GM21381 (cell line): Measurements from ENCODE around the gene PIK3R5.

Experiments
- ATAC-seq: cut with Tn5 transposase; IDR thresholded peaks from one replicate; pipeline ENCODE4 v1.9.1; 2021; ENCODE audit warnings: mild to moderate bottlenecking, moderate library complexity; ENCODE audit not compliant: unreplicated experiment

The PIK3R5 gene, protein sequence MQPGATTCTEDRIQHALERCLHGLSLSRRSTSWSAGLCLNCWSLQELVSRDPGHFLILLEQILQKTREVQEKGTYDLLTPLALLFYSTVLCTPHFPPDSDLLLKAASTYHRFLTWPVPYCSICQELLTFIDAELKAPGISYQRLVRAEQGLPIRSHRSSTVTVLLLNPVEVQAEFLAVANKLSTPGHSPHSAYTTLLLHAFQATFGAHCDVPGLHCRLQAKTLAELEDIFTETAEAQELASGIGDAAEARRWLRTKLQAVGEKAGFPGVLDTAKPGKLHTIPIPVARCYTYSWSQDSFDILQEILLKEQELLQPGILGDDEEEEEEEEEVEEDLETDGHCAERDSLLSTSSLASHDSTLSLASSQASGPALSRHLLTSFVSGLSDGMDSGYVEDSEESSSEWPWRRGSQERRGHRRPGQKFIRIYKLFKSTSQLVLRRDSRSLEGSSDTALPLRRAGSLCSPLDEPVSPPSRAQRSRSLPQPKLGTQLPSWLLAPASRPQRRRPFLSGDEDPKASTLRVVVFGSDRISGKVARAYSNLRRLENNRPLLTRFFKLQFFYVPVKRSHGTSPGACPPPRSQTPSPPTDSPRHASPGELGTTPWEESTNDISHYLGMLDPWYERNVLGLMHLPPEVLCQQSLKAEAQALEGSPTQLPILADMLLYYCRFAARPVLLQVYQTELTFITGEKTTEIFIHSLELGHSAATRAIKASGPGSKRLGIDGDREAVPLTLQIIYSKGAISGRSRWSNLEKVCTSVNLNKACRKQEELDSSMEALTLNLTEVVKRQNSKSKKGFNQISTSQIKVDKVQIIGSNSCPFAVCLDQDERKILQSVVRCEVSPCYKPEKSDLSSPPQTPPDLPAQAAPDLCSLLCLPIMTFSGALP

DNA sequence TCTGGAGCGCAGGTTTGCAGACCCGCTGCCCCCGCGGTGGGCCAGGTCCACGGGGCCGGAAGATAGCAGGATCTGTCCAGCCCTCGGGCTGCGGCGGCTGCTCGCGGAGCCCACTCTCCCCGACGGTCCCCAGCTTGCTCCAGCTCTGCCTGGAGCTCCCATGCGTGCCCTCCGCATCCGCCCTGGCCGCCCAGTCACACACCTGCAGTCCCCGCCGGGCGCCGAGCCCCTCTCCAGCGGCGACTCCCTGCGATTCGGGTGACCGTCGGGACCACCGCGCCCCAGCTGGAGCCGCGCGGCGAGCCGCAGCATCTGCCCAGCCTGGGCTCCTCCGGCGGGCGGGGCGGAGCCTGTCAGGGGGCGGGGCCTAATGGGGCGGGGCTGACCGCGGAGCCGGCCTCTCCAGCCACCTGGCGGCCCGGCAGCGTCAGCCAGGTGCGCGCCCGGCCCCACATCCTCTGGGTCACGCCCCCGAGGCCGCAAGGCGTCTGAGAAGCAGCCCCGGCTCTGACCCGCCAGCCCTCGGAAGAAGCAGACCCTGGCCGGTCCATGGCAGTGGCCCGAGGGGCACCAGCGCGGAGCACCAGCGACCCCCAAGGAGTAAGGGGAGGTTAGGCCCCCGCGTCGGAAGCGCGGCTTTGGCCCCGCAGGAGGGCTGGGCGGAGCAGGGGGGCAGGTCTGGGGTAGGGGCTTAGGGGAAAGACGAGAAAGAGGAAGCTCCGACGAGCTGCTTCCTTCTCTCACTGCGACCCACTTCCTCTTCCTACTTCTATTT lies at the start of gene PIK3R5:
Gene PIK3R5 (minus strand): TSS at position 314 of the 775 bp plus-strand sequence. CDS start 54,213 bp downstream, outside the sequence.
- peak; percentile 60 for ATAC-seq

DNA sequence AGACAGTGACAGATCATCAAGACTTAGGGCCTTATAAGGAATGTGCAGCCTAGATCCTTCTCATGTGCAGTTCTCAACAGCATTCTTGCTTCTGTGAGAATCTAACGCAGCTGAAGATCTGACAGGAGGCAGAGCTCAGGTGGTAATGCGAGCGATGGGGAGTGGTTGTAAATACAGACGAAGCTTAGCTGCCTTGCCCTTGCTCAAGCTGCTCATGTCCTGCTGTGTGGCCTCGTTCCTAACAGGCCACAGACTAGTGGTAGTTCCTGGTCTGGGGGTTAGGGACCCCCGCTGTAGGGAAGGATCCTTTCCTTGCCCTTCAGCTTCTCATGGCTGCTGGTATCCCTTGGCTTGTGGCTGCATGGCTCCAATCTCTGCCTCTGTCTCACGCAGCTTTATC lies 45.5 kb upstream of the PIK3R5 start:
- no peak for ATAC-seq

DNA sequence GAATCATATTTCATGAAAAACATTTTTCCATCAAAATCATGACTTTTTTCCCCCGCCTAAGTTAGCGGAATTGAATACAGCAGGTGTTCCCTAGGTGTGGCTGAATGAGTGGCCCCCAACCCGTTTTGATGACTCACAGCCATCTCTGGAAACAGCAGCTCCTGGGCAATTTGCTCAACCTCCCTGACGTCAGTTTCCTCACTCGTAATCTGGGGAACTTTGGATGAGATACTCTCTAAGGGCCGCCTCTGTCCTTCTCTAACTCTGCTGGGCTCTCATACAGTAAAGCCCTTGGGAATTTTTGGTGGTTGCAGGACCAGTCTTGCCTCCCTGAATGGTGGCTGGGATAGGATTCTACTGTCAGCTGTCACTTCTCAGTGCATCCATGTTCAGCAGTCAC lies 44.2 kb upstream of the PIK3R5 start:
- no peak for ATAC-seq

DNA sequence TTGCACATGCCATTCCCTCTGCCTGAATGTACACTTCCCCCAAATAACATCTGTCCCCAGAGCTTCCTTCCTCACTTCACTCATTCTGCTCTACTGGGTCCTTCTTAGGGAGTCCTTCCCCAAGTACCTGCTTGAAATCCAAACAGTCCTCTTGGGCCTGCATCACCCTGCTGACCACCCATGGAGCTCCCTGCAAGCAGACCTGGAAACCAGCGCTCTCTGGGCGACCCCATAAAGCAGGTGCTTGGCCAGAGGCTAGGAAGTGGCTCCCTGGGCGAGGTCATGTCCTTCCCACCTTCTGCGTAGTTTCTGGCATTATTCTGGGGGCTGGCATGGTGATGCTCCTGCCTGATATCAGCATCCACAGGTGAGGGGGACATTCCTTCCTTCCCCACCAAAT lies 43.6 kb upstream of the PIK3R5 start:
- no peak for ATAC-seq

DNA sequence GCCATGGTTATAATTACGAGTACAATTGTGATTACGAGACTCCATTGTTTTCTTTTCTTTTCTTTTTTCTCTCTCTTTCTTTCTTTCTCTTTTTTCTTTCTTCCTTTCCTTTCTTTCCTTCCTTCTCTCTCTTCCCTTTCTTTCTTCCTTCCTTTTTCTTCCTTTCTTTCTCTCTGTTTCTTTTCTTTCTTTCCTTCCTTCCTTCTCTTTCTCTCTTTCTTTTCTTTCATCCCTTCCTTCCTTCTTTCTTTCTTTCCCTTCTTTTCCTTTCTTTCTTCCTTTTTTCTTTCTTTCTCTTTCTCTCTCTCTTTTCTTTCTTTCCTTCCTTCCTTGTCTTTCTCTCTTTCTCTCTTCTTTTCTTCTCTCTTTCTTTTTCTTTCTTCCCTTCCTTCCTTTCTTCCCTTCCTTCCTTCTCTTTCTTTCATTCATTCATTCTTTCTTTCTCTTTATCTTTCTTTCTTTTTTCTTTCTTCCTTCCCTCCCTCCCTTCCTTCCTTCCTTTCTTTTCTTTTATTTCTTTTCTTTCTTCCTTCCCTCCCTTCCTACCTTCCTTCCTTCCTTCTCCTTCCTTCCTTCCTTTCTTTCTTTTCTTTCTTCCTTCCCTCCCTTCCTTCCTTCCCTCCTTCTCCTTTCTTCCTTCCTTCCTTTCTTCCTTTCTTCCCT lies 41.7 kb upstream of the PIK3R5 start:
- no peak for ATAC-seq

DNA sequence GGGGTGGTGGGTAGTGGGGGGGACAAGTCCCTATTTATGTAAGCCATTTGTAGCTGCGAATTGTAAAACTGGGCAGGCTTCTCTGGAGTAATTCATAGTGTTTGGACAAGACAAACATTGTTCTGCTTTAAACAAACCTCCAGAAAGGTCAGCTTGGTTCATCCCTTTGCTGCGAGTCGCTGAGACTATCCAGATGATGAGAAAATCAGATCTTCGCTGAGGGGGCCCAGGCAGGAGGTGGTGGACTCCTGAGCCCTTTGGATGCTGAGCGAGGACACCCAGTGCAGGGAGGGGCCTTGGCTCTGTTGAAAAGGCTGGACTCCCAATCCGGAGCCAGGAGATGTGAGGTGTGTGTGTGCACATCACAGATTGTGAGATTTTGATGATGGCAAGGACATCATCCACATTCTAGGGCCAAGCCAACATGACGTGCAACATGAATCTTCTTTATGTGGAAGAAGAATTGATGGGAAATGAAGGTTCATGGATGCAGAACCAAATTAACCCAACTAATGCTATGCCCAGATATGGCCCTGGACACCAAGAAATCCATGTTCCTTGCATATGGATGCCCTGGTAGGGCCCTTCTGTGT lies 40.8 kb upstream of the PIK3R5 start:
- ATAC-seq, result no peak

DNA sequence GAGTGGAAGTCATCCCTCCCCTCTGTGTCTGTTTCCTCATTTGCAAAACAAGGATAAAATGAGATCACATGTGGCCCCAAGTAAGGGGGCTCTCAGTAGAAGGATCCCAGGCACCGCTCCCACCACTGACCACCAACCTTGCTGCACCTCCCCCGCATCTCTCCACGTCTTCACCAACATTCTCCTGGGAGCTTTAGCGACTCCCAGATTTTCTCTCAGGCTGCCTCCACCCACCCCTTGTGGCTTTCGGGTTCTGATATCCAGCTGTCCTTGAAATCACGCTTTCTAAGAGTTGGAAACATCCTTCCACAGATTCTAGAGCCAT lies 39.4 kb upstream of the PIK3R5 start:
- ATAC-seq, result no peak

DNA sequence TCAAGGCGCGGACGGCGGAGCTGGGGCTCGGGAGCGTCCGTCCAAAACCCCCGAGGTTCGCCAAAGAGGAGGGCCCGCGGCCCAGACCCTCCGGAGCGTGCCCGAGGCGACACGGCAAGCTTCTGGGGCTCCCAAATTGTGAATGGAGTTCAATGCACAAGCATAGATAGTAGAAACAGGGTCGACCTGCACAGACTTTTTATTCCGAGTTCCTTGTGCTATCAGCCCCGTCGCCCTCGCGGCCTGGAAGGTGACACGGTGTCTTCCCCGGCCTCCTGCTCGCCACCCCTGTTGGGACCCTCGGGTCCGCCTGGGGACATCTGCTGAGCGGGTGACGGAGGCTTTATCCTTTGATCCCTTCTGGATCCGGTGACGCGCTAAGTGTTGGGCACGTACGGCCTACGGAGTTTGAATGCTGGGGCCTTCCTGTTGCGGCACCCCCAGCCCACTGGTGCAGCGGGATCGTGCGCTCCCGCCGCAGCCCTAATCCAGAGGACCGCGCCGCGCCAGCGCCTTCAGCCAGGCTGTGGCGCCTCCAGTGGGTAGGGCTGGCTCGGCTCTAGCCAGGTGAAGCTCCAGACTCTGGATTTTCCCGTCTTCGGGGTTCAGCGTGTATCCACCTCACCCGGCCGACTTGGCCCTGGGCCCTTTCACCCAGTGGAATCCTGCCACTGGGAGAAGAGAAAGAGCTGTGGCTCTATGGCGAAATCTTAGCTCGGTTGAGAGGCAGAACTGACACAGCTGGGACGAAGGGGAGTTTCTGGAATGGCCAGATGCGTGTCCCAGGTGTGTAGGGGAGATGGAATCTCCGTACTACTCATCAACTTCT lies 38.8 kb upstream of the PIK3R5 start:
- ATAC-seq, result no peak

DNA sequence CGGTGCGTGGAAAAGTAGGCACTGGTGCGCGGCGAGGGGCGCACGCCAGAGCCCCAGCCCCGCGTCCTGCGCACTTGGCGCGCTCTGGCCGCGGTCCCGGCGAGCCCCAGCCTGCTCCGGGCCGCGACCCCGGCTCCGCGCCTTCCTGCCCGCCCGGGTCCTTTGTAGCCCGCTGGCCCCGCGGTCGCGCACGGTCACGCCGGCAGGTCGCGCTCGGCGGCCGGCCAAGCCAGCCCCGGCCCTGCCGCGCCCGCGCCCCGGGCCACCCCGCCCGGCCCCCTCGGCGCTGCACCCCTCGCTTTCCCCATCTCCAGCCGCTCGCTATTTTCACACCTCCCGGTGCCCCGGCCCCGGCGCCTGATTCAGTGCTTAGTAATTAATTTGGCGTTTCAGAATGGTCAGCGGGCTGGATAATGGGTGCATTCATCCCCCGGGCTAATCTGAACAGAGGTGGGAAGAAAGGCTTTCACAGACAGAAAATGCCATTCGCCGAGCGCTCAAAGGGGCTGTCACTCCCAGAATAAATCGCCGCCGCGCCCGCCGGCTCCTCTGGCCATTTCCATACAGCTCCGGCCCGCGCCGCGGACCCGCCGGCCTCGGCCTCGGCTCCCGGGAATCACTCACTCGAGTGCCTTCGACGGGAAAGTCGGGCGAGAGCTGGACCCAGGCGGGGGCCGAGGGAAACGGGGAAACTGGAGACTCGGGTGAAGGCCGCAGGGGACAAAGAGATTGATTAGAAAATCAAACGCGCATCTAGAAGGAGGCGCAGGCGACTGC lies 38.0 kb upstream of the PIK3R5 start:
- no peak for ATAC-seq

DNA sequence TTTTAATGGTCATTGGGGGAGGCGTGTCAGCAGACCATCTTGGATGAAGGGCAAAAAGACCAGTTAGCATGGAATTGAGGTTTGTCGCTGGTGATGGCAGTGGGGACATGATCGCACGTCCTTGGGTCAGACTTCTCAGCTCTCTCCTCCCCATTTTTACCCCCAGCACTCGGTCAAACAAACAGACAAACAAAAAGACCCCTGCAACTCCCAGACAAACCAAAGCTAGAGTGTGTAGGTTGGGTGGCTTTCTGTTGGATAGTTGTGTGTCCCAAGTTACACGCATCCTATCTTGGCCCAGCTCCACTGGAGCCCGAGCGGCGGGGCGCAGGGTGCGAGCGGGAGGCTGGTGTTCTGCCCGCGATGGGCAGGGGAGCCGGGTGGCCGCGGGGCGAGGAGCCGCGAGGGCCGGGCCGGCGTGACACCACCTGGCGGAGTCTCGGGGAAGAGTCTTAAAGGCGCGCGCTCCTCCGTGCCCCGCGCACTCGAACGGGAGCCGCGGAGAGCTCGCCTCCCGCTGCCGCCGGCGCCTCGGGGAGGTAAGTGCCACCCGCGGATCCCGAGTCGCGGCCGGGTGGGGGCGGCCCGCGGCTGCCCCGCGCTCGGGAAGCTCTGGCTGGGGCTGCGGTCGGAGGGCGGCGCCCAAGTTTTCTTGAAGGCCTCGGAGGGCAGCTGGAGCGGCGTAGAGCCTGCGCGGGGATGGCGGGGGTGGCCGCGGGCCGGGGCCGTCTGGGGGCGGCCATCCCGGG lies 37.3 kb upstream of the PIK3R5 start:
- no peak for ATAC-seq

DNA sequence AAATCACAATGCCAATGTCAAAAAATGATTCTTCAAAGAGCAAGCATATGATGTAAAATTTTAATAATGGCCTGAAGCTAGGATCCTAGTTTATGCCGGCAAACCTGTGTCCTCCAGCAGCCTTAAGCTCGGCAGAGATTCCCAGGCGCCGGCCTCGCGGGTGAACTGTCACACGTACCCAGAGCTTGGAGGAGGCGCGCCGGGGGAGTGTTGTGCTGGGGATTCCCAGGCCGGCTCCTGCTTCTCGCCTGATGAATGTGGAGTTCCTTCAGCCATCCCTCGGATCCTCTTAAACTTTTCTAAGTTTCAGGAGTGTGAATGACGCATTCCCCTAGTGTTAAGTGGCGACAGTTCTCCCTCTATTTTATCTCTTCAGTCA lies 36.7 kb upstream of the PIK3R5 start:
- ATAC-seq, result no peak

DNA sequence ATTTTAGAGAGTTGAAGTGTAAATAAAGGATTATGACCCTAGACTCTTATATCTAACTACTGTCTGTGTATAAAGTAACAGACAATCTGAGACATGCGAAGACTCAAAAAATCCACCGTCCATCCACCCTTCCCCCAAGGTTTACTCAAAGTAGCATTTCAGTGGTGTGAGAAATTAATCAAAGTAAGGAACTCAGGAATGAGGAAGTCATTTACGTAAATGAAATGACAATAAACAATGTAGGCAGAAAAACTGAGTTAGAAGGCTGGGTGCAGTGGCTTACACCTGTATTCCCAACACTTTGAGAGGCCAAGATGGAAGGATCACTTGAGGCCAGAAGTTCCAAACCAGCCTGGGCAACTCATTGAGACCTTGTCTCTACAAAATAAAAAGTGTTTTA lies 36.1 kb upstream of the PIK3R5 start:
- no peak for ATAC-seq

DNA sequence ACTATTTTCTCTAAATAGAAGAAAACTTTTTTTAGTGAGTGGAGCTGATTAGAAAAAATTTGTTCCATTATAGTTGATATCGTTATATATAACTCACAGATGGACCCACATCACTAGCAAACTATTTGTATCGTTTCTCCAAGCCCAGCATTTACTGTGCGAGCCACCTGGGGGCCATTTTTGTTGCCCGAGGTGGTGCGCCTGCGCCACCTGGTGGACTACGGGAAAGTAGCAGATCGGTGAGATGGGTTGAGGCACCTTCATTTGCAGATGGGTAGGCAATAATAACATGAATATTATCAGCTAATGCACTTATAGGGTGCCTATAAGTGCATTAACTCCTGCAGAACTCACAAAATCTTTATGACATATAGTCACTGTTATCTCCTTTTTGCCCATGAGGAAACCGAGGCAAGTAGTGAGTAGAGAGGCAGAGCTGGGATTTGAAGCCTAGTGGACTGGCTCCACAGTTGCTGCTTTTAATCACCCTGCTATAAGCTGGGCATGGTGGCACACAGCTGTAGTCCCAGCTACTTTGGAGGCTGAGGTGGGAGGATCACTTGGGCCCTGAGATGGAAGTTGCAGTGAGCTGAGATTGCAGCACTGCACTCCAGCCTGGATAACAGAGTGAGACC lies 32.6 kb upstream of the PIK3R5 start:
- no peak for ATAC-seq

DNA sequence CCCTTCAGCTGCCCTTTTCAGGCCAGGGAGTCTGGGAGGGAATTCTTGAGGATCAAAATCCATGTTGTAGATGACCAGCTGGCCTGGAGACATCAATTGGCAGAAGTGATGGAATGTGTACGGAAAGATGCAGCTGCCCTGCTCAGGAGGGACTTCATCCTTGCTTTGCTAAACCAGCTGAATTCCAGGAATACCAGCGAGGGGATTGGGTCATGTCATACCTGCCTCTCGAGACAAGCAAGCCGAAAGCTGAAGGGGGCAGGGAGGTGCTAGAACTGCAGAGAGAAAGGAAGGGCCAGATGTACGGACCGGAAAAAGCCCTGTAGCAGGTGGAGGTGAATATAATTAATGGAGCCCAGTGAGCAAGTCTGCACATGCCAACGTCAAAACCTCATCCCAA lies 30.2 kb upstream of the PIK3R5 start:
- no peak for ATAC-seq

DNA sequence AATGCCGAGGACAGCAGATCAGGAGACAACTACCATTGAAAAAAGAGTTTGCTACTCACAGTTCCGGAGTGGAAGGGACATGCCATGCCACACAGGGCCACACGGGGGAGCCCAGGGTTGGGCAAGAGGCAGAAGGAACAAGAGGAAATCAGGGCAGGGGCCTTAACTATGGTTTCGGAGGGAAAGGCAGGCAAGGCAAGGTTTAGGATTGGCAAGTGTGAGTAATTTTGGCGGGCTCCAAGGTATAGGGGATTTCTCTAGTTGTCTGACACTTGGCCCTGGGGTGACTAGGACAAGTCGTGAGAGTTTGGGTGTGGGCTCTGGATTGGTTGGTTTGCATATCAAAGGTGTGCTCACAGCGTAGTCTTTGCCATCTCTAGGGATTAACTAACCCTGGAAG lies 28.8 kb upstream of the PIK3R5 start:
- no peak for ATAC-seq

DNA sequence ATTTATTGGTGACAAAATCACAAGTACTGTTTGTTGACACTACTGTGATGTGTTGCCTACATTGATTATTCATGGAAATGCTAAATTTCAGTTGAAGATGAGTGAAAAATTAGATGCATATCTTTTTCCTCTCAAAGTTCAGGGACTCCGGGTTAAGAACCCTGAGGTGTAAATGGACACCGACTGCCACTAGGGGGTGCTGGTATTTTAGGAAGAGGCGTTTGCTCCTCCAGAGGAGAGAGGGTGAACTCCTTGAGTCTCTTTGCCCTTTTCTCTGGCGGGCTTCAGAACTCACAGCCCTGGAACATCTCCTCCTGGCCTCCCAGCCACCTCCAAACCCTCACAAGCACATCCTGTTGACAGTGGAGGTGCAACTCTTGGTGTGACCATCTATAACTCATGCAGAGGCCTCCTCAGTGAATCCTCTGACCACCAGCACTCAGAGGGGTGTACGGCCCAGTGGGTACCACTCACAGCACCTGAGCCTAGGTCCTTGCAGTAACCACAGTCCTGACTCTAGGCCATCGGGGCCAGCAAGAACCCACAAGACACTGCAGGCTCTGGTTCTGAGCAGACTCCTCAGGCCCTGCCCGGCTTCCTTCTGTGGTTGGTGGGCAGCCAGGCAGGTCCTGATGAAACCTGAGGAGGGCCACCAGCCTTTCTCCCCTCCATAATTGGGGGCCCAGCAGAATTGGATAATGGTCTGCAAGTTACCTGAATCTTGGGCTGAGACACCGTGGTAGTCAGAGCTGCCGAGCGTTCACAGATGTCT lies 26.2 kb upstream of the PIK3R5 start:
- ATAC-seq, result no peak
